Measurements from ENCODE around the gene PKDCC.

Gene PKDCC

DNA sequence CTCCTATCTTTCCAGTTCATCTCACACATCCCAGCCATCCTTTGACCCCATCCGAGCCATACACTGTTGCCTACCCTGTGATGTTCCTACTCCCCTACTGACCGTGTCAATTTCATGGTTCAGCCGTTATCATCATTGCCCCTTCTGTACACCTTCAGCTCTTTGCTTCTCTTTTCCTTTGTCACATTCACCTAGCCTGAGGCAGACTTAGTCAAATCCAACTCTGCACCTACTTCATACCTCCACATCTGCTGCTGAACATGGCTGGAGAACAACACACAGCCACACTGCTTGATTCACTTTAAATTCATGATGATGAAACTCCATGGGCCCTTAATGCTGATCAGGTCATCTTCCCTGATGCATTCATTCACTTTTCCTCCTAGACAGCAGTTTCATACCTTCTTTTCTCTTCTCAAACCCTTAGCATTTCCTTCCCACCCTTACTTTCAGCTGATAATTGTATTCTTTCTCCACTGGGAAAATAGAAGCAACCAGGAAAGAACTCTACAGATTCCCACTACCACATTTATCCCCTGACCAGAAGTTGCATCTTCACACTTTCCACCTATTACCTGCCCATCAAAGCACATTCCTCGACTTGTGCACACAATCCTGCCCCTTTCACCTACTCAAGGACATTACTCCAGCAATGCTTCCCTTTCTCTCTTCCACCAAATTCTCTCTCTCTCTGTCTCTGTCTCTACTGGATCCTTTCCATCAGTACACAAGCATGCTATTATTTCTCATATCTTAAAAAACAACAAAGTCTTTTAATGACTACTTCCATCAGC, 59.6 kb downstream of the PKDCC start:
- DNase-seq (ENCODE audit: low spot score): no peak

Data from CD4-positive, alpha-beta T cell treated with Interleukin-2 at 100 ng/mL for 4 hours (primary cell).